Vagina (tissue), 2 donors: Measurements from ENCODE around the gene GIGYF1.

Experiments used
- CTCF ChIP-seq, 3 experiments: fragments of 450-650 bp in 2 of 3; fragments of 200-600 bp in 1 of 3; sonication (generic) in 1 of 3; IDR thresholded peaks; one replicate each; pipeline ENCODE4 v1.5.1; 2017 to 2019; ENCODE audit warnings: antibody characterized with exemption in 3 of 3, mild to moderate bottlenecking in 2 of 3, moderate library complexity in 2 of 3
- POLR2A ChIP-seq, 2 donors: fragments of 450-650 bp; IDR thresholded peaks; one replicate each; pipeline ENCODE4 v1.6.1; 2017; ENCODE audit warnings: antibody characterized with exemption in 2 of 2, mild to moderate bottlenecking in 2 of 2, moderate library complexity in 2 of 2
- POLR2AphosphoS5 ChIP-seq, 2 donors: sonication (generic); formaldehyde crosslinking; IDR thresholded peaks; one replicate each; pipeline ENCODE4 v1.9.0; 2017; ENCODE audit warnings: antibody characterized with exemption in 2 of 2, mild to moderate bottlenecking in 2 of 2, low read depth in 1 of 2; ENCODE audit not compliant: insufficient read depth in 1 of 2

GRCh38 chr7:100673942-100674410 lies 20.1 kb downstream of the GIGYF1 start:
- TF ChIP-seq CTCF (IDR thresholded peaks at IDR 0.05) (no peak), POLR2AphosphoS5 (IDR thresholded peaks at IDR 0.05; ENCODE audit: insufficient read depth in 1 of 2, low read depth in 1 of 2) (no peak), POLR2A (IDR thresholded peaks at IDR 0.05) (no peak)
